HEK293 (cell line): ENCODE measurements around the gene BEST3.

Source experiments
- CTCF ChIA-PET: fragments of 350-600 bp; formaldehyde crosslinking; extraction: SDS; loops from one replicate; lab custom pipeline; 2021; ENCODE audit warnings: antibody characterized with exemption; lab: Yijun Ruan, JAX
- POLR2A ChIA-PET: fragments of 300-600 bp; formaldehyde crosslinking; extraction: SDS; loops from one replicate; lab custom pipeline; 2020; ENCODE audit warnings: antibody characterized with exemption, inconsistent platforms; lab: Yijun Ruan, JAX
- H3K27ac ChIP-seq: fragments of 200-500 bp; sonication (Bioruptor generic); 2 replicates; pipeline ENCODE4 v1.5.1; 2014; ENCODE audit warnings: low read depth, low read length, control low read depth, inconsistent platforms; ENCODE audit errors: extremely low read depth
- H3K36me3 ChIP-seq, 2 experiments: fragments of 200-500 bp in 1 of 2; sonication (Bioruptor generic) in 1 of 2; 1 replicate in 1 of 2; 2 replicates in 1 of 2; pipeline ENCODE4 v1.5.1; 2014 to 2017; ENCODE audit warnings: inconsistent platforms in 2 of 2, low read length in 2 of 2; ENCODE audit not compliant: control insufficient read depth in 2 of 2, insufficient read depth in 1 of 2
- H3K4me1 ChIP-seq: fragments of 200-500 bp; sonication (Bioruptor generic); 2 replicates; pipeline ENCODE4 v1.5.1; 2014; ENCODE audit warnings: mild to moderate bottlenecking, low read length, inconsistent platforms; ENCODE audit not compliant: control insufficient read depth, insufficient read depth
- H3K4me3 ChIP-seq: 2 replicates; pipeline ENCODE4 v1.5.1; 2011; ENCODE audit warnings: low read depth, mild to moderate bottlenecking, control low read depth, low read length, moderate library complexity
- H3K9me3 ChIP-seq: fragments of 200-500 bp; sonication (Bioruptor generic); 2 replicates; pipeline ENCODE4 v1.5.1; 2014; ENCODE audit warnings: low read depth, low read length, inconsistent platforms; ENCODE audit not compliant: control insufficient read depth, insufficient read depth
- HOXA7 ChIP-seq: sonication (generic); formaldehyde crosslinking; IDR thresholded peaks from 2 replicates; pipeline ENCODE4 v1.8.1; 2022; ENCODE audit warnings: missing genetic modification reagents, borderline replicate concordance
- TRIM28 ChIP-seq: IDR thresholded peaks from 2 replicates; pipeline ENCODE4 v1.6.1; 2011; ENCODE audit warnings: low read length, control low read depth, borderline replicate concordance
- ZBTB20 ChIP-seq: fragments of 450-650 bp; formaldehyde crosslinking; IDR thresholded peaks from 2 replicates; pipeline ENCODE4 v1.5.1; 2016; ENCODE audit warnings: missing biosample characterization, missing genetic modification characterization
- ZBTB21 ChIP-seq: fragments of 450-650 bp; formaldehyde crosslinking; IDR thresholded peaks from 2 replicates; pipeline ENCODE4 v1.5.1; 2017; ENCODE audit warnings: missing biosample characterization, missing genetic modification characterization
- ZFP41 ChIP-seq: fragments of 450-650 bp; formaldehyde crosslinking; IDR thresholded peaks from 2 replicates; pipeline ENCODE4 v1.5.1; 2016; ENCODE audit warnings: missing biosample characterization, missing genetic modification characterization, borderline replicate concordance
- ZFP69B ChIP-seq: fragments of 450-650 bp; formaldehyde crosslinking; IDR thresholded peaks from 2 replicates; pipeline ENCODE4 v1.5.1; 2016; ENCODE audit warnings: missing biosample characterization, missing genetic modification characterization
- ZNF121 ChIP-seq: fragments of 450-650 bp; formaldehyde crosslinking; IDR thresholded peaks from 2 replicates; pipeline ENCODE4 v1.5.1; 2016; ENCODE audit warnings: missing biosample characterization, missing genetic modification characterization
- ZNF366 ChIP-seq: fragments of 450-650 bp; formaldehyde crosslinking; conservative IDR thresholded peaks from 2 replicates; pipeline ENCODE4 v1.5.1; 2016; ENCODE audit warnings: missing biosample characterization, missing genetic modification characterization
- ZNF391 ChIP-seq: fragments of 450-650 bp; formaldehyde crosslinking; IDR thresholded peaks from 2 replicates; pipeline ENCODE4 v1.5.1; 2016; ENCODE audit warnings: low read depth, missing biosample characterization, missing genetic modification characterization, borderline replicate concordance
- ZNF416 ChIP-seq: fragments of 450-650 bp; formaldehyde crosslinking; IDR thresholded peaks from 2 replicates; pipeline ENCODE4 v1.5.1; 2016; ENCODE audit warnings: missing biosample characterization, missing genetic modification characterization
- ZNF501 ChIP-seq: fragments of 450-650 bp; formaldehyde crosslinking; IDR thresholded peaks from 2 replicates; pipeline ENCODE4 v1.5.1; 2016; ENCODE audit warnings: missing biosample characterization, missing genetic modification characterization
- ZNF530 ChIP-seq: fragments of 450-650 bp; formaldehyde crosslinking; IDR thresholded peaks from 2 replicates; pipeline ENCODE4 v1.5.1; 2016; ENCODE audit warnings: low read depth, missing biosample characterization, missing genetic modification characterization
- TF ChIP-seq, protein P1 (sequence below): fragments of 450-650 bp; formaldehyde crosslinking; IDR thresholded peaks from 2 replicates; pipeline ENCODE4 v1.5.1; 2016; ENCODE audit warnings: missing biosample characterization, missing genetic modification characterization
- TF ChIP-seq, protein P2 (sequence below): fragments of 450-650 bp; formaldehyde crosslinking; IDR thresholded peaks from 2 replicates; pipeline ENCODE4 v1.5.1; 2016; ENCODE audit warnings: missing biosample characterization, missing genetic modification characterization
- TF ChIP-seq, protein P3 (sequence below): fragments of 450-650 bp; formaldehyde crosslinking; IDR thresholded peaks from 2 replicates; pipeline ENCODE4 v1.5.1; 2016; ENCODE audit warnings: missing biosample characterization, missing genetic modification characterization
- TF ChIP-seq, protein P4 (sequence below): fragments of 450-650 bp; formaldehyde crosslinking; IDR thresholded peaks from 2 replicates; pipeline ENCODE4 v1.5.1; 2016; ENCODE audit warnings: missing biosample characterization, missing genetic modification characterization
- TF ChIP-seq, protein P5 (sequence below): fragments of 450-650 bp; formaldehyde crosslinking; optimal IDR thresholded peaks from 2 replicates; pipeline ENCODE3; 2016; ENCODE audit warnings: missing biosample characterization, mild to moderate bottlenecking, missing genetic modification characterization

Gene BEST3

DNA sequence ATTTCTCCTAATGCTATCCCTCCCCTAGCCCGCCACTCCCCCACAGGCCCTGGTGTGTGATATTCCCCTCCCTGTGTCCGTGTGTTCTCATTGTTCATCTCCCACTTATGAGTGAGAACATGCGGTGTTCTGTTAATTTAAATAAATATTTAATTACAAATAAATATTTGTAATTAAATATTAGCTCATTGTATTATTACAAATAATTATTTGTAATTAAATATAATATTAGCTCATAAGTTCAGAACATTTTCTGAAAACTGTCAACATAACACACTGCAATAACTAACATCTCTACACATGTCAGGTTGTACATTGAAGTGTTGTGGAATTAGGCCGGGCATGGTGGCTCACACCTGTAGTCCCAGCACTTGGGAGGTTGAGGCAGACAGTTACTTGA is 45.0 kb upstream of the BEST3 start:
- TF ChIP-seq ZFP41 (tag by site-specific recombination), result no peak
- no peak for TF ChIP-seq ZNF530 (tag by site-specific recombination)
- TF ChIP-seq ZNF391 (tag by site-specific recombination), result no peak
- TF ChIP-seq, protein P1, sequence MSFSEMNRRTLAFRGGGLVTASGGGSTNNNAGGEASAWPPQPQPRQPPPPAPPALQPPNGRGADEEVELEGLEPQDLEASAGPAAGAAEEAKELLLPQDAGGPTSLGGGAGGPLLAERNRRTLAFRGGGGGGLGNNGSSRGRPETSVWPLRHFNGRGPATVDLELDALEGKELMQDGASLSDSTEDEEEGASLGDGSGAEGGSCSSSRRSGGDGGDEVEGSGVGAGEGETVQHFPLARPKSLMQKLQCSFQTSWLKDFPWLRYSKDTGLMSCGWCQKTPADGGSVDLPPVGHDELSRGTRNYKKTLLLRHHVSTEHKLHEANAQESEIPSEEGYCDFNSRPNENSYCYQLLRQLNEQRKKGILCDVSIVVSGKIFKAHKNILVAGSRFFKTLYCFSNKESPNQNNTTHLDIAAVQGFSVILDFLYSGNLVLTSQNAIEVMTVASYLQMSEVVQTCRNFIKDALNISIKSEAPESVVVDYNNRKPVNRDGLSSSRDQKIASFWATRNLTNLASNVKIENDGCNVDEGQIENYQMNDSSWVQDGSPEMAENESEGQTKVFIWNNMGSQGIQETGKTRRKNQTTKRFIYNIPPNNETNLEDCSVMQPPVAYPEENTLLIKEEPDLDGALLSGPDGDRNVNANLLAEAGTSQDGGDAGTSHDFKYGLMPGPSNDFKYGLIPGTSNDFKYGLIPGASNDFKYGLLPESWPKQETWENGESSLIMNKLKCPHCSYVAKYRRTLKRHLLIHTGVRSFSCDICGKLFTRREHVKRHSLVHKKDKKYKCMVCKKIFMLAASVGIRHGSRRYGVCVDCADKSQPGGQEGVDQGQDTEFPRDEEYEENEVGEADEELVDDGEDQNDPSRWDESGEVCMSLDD (tag by site-specific recombination), result no peak
- TF ChIP-seq ZNF366 (tag by site-specific recombination), result no peak
- TF ChIP-seq, protein P2, sequence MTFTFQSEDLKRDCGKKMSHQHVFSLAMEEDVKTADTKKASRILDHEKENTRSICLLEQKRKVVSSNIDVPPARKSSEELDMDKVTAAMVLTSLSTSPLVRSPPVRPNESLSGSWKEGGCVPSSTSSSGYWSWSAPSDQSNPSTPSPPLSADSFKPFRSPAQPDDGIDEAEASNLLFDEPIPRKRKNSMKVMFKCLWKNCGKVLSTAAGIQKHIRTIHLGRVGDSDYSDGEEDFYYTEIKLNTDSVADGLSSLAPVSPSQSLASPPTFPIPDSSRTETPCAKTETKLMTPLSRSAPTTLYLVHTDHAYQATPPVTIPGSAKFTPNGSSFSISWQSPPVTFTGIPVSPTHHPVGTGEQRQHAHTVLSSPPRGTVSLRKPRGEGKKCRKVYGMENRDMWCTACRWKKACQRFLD (tag by site-specific recombination), result no peak
- POLR2A ChIA-PET, result interaction anchor here (0.6 kb wide), 1 partner anchor 275 kb away, joined by 3 read pairs; no protein-coding TSS in a partner anchor
- H3K9me3 ChIP-seq, result no peaks in the 10 kb centered on the region
- H3K27ac ChIP-seq, result no peak overlapping the region
- CTCF ChIA-PET, result interaction anchor here (0.7 kb wide), 1 partner anchor 411 kb away, joined by 3 read pairs; no protein-coding TSS in a partner anchor
- H3K4me3 ChIP-seq, result no peak overlapping the region
- no peaks in the 10 kb centered on the region for H3K36me3 ChIP-seq
- peaks cover 4% of the 10 kb centered on the region; the same call in 1 of the 2 replicates for H3K4me1 ChIP-seq

DNA sequence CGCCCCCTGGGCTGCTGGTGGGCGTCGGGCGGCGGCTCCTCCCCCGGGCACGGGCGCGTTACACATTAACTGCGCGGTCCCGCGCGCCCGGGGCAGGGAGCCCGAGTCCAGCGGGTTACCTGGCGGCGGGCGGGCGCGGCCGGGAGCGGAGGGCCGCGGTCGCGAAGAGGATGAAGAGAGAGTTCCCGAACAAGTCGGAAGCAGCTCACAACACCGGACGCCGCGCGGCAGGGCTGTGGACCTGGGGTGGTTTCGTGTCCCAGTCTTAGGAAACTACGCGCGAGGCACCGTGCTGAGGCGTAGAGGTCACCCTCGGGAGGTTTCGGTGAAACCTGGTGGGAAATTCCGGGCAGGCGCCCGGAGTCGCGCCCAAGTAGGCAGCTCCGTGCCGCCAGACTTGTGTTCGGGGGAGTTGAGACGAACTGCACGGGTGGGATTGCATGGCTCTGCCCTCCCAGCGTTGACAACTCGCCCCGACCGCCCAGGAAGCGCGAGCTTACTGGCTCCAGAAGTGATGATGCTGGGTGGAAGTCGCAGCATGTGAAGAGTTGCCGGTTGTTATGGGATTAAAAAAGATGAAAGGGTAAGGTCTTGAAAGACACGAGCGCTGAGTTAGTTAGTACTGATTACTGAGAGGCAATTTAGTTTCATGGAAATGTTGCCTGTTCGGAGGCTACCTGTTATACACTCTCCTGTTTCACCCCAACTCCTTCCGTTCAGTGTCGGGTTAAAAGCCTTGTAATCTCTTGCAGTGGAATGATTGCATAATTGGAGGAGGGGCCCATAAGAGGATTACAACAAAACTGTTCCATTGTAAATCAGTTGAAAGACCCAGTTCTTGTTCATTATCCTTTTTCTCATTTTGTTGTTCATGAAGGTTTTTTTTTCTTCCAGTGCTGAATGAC is 40.4 kb upstream of the BEST3 start:
- POLR2A ChIA-PET, result interaction anchor here (0.6 kb wide), 1 partner anchor 8 kb away, joined by 3 read pairs; no protein-coding TSS in a partner anchor
- peak overlapping the region; percentile 92 for H3K4me3 ChIP-seq
- H3K4me1 ChIP-seq, result peaks cover 4% of the 10 kb centered on the region; the same call in 1 of the 2 replicates
- H3K36me3 ChIP-seq, result no peaks in the 10 kb centered on the region
- H3K27ac ChIP-seq, result peak overlapping the region; percentile 87
- no peaks in the 10 kb centered on the region for H3K9me3 ChIP-seq
- CTCF ChIA-PET, result interaction anchor here (0.6 to 1.0 kb wide), 3 partner anchors 14 to 100 kb away, joined by 3 to 6 read pairs (median 3); no protein-coding TSS in a partner anchor
- TF ChIP-seq ZFP69B (tag by site-specific recombination) (peak; percentile 86), ZNF501 (tag by site-specific recombination) (no peak), ZNF416 (tag by site-specific recombination) (no peak), ZNF121 (tag by site-specific recombination) (no peak), ZFP41 (tag by site-specific recombination) (no peak), HOXA7 (CRISPR knock-in tag) (no peak), TRIM28 (no peak), ZBTB21 (tag by site-specific recombination) (no peak), ZBTB20 (tag by site-specific recombination) (peak; percentile 79)
- TF ChIP-seq, protein P3, sequence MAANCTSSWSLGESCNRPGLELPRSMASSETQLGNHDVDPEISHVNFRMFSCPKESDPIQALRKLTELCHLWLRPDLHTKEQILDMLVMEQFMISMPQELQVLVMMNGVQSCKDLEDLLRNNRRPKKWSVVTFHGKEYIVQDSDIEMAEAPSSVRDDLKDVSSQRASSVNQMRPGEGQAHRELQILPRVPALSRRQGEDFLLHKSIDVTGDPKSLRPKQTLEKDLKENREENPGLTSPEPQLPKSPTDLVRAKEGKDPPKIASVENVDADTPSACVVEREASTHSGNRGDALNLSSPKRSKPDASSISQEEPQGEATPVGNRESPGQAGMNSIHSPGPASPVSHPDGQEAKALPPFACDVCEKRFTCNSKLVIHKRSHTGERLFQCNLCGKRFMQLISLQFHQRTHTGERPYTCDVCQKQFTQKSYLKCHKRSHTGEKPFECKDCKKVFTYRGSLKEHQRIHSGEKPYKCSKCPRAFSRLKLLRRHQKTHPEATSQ (tag by site-specific recombination), result no peak
- TF ChIP-seq, protein P4, sequence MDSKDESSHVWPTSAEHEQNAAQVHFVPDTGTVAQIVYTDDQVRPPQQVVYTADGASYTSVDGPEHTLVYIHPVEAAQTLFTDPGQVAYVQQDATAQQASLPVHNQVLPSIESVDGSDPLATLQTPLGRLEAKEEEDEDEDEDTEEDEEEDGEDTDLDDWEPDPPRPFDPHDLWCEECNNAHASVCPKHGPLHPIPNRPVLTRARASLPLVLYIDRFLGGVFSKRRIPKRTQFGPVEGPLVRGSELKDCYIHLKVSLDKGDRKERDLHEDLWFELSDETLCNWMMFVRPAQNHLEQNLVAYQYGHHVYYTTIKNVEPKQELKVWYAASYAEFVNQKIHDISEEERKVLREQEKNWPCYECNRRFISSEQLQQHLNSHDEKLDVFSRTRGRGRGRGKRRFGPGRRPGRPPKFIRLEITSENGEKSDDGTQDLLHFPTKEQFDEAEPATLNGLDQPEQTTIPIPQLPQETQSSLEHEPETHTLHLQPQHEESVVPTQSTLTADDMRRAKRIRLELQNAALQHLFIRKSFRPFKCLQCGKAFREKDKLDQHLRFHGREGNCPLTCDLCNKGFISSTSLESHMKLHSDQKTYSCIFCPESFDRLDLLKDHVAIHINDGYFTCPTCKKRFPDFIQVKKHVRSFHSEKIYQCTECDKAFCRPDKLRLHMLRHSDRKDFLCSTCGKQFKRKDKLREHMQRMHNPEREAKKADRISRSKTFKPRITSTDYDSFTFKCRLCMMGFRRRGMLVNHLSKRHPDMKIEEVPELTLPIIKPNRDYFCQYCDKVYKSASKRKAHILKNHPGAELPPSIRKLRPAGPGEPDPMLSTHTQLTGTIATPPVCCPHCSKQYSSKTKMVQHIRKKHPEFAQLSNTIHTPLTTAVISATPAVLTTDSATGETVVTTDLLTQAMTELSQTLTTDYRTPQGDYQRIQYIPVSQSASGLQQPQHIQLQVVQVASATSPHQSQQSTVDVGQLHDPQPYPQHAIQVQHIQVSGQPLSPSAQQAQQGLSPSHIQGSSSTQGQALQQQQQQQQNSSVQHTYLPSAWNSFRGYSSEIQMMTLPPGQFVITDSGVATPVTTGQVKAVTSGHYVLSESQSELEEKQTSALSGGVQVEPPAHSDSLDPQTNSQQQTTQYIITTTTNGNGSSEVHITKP (tag by site-specific recombination), result 0 out of 2 replicates have a peak, but pooled peaks have one; percentile 50
- TF ChIP-seq, protein P5, sequence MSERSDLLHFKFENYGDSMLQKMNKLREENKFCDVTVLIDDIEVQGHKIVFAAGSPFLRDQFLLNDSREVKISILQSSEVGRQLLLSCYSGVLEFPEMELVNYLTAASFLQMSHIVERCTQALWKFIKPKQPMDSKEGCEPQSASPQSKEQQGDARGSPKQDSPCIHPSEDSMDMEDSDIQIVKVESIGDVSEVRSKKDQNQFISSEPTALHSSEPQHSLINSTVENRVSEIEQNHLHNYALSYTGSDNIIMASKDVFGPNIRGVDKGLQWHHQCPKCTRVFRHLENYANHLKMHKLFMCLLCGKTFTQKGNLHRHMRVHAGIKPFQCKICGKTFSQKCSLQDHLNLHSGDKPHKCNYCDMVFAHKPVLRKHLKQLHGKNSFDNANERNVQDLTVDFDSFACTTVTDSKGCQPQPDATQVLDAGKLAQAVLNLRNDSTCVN (tag by site-specific recombination), result peak; percentile 86
